T-helper 22 cell (primary cell): Measurements from ENCODE around the gene RALGAPA2.
A peak's percentile ranks its signal among the peaks of the same experiment; 100 is the strongest.

ENCODE experiments used
- DNase-seq: peaks from one replicate; pipeline ENCODE4 v3.0.0-alpha.2; 2020; ENCODE audit warnings: low read depth

The RALGAPA2 gene

DNA sequence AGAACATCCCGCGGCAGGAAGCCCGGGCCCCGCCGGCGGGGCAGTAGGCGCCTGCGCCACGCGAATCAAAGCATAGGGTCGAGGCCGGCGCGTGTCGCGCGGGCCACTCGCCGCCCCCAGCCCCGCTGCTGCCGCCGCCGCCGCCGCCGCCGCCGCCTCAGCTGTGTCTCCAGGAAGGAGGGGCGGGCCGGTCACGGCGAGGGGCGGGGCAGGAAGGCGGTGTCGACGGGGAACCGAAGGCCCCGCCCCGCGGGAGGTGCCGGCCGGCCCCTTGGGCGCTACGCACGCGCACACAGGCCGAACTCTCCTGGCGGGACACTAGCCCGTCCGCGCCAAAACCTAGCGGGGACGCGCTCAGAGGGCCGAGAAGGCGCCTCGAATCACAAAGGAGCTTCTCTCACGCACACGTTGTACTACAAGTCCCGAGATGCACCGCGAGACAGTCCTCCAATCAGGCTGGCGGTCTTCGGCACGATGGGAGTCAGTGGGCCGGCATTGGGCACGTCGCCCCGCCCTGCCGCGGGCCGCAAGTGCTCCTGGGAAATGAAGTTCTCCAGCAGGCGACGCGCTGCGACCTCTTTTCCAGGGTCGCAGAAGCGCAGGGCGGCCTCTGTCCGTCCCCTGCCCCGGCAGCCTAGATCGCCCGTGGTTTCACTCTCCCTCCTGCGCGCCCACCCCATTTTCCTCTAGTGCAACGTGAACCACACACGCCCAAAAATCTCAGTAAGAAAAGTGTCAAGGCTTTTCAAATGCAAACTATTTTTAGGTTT, at the start of gene RALGAPA2:
Gene RALGAPA2, minus strand, starts transcription at position 171 of the 770 bp plus-strand sequence. Its CDS starts 164 bp downstream, at position 7.
- DNase-seq = peak; percentile 88

- no peak for DNase-seq
These were observed 48.9 kb upstream of the RALGAPA2 start for GRCh38 chr20:20761301-20761700.

- no peak for DNase-seq
These were observed 46.7 kb upstream of the RALGAPA2 start for GRCh38 chr20:20759132-20759531.

DNA sequence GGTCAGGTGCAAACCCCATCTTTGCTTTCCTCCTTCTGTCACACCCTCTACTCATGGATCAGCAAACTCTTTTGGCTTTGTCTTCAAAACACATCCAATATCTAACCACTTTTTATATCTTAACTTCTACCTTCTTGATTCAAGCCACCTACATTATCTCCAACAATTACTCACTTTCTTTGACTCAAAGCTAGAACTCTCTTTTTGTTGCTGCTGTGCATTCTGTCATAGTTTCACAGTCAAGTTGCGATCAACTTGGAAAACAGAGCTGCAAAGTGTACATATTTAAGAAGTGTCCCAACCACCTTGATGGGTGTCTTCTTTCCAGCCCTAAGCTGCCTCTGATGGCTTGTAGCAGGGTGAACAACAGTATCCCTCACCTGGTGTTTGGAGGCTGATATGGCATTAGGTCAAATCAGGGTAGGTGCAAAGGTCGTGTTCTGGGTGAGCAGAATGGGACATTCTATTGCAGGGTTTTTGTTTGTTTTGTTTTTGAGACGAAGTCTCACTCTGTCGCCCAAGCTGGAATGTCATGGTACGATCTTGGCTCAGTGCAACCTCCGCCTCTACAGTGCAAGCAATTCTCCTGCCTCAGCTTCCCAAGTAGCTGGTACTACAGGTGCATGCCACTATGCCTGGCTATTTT, 43.4 kb upstream of the RALGAPA2 start:
- no peak for DNase-seq

- no peak for DNase-seq
These were observed 42.8 kb upstream of the RALGAPA2 start for GRCh38 chr20:20755231-20755630.

- no peak for DNase-seq
These were observed 42.3 kb upstream of the RALGAPA2 start for GRCh38 chr20:20754714-20755113.

- no peak for DNase-seq
These were observed 40.3 kb upstream of the RALGAPA2 start for GRCh38 chr20:20752712-20753111.

GRCh38 chr20:20747298-20747697, 34.9 kb upstream of the RALGAPA2 start:
- DNase-seq = no peak

- DNase-seq = no peak
These were observed 31.8 kb upstream of the RALGAPA2 start for GRCh38 chr20:20744170-20744725.

DNA sequence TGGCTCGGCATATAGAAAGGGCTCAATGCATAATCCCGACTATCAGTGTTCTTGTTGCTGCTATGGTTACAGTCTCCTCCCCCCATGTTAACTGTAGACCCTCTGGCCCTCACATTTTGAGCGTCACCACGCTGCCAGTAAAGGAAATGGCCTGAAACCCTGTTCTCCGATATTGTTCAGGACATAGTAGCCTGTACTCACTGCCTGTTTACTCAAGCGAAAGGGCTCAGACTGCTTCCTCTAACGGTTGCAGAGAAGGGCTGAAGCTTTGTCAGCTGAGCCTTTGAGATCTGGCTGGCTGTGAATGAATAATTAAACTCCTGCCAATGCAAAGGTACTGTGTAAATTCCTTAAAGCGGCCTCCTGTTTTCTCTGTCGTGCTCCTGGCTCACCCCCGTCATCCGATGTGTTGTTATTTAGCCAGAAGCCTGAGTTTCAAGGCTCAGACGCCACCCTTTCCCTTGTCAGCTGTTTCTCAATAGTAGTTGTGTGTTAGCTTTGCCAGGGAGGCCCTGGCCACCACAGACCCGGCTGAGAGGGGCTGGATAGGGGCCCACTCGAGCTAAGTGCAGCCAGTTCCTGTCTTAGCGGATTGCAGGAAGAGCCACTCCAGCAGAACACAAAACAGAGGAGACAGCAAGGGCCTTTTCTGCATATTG, 31.2 kb upstream of the RALGAPA2 start:
- no peak for DNase-seq

- no peak for DNase-seq
These were observed 28.9 kb upstream of the RALGAPA2 start for GRCh38 chr20:20741087-20742045.

- no peak for DNase-seq
These were observed 28.1 kb upstream of the RALGAPA2 start for GRCh38 chr20:20740541-20740940.

DNA sequence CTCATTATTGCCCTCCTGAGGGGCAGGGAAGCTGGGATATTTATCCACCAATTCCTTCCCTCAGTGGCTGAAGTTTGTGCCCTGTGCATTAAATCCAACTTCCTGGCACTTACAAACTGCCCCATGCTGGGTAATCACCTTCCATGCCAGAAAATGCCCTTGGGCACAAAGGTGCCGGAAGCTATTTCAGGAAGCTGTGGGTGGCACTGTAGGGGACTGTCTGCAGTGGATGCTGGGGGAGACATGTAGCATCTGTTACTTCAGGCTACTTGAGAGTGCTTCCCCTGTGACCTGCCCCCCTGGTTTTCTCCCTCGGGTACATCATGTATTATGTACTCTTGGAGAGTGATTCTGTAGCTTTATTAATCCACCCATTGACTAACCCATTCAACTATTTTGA, 24.7 kb upstream of the RALGAPA2 start:
- no peak for DNase-seq

DNA sequence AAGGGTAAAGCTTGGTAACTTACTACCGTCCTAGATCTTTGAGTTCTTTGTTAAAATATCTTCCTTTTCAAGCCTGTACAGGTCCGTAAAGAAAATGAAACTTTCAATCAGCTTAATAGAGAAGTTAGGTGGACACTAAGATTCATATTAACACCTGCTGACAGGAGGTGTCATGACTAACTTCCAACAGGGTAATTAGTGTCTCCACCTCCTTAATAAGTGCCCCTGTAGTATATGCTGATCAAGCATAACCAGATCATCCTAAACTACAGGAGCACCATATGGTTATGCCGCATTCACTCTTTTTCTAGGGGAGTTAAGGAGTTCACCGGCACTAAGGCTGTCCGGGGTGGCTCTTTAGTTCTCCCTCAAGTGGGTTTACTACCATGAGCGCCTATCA, 23.9 kb upstream of the RALGAPA2 start:
- DNase-seq = no peak

GRCh38 chr20:20734475-20734948, 22.1 kb upstream of the RALGAPA2 start:
- no peak for DNase-seq

GRCh38 chr20:20733943-20734342, 21.5 kb upstream of the RALGAPA2 start:
- no peak for DNase-seq

DNA sequence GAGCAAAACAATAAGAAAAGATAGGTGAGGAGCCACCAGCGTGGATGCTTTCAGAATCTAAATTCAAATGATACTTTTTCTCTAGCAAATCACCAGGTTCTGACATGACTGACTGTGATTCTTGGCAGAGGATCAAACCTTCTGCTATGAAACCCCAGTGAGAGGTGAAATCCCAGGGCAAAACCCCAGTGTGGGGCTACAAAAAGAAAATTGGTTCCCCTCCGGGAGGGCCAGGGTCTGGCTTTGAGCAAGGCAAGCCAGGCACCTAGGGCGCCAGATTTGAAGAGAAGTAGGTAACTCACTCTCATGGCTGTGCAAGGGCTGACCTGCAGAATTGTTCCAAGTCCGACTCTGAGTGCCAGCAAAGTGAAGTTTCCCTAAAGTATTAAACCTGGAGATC, 20.2 kb upstream of the RALGAPA2 start:
- no peak for DNase-seq

GRCh38 chr20:20731945-20732296, 19.5 kb upstream of the RALGAPA2 start:
- no peak for DNase-seq

GRCh38 chr20:20731000-20731944, 18.8 kb upstream of the RALGAPA2 start:
- DNase-seq = no peak

GRCh38 chr20:20729563-20729962, 17.1 kb upstream of the RALGAPA2 start:
- DNase-seq = no peak
